K562 (cell line): ENCODE data around the gene PLXNB3.

ENCODE experiments used
- ARID2 ChIP-seq: fragments of 450-650 bp; IDR thresholded peaks from 2 replicates; pipeline ENCODE4 v1.6.1; 2017; ENCODE audit warnings: antibody characterized with exemption, mild to moderate bottlenecking
- CBFA2T3 ChIP-seq: fragments of 450-650 bp; IDR thresholded peaks from 2 replicates; pipeline ENCODE4 v1.6.1; 2017
- EZH2 ChIP-seq: IDR thresholded peaks from 2 replicates; pipeline ENCODE4 v1.6.1; 2012; ENCODE audit warnings: low read depth, mild to moderate bottlenecking, inconsistent platforms, low read length, borderline replicate concordance
- GTF2F1 ChIP-seq: IDR thresholded peaks from 2 replicates; pipeline ENCODE4 v1.6.1; 2011; ENCODE audit warnings: low read depth, low read length, improper control_type of control experiment
- TF ChIP-seq, protein P1 (sequence below): sonication (generic); formaldehyde crosslinking; IDR thresholded peaks from 2 replicates; pipeline ENCODE4 v1.8.1; 2022; ENCODE audit warnings: missing genetic modification reagents

DNA sequence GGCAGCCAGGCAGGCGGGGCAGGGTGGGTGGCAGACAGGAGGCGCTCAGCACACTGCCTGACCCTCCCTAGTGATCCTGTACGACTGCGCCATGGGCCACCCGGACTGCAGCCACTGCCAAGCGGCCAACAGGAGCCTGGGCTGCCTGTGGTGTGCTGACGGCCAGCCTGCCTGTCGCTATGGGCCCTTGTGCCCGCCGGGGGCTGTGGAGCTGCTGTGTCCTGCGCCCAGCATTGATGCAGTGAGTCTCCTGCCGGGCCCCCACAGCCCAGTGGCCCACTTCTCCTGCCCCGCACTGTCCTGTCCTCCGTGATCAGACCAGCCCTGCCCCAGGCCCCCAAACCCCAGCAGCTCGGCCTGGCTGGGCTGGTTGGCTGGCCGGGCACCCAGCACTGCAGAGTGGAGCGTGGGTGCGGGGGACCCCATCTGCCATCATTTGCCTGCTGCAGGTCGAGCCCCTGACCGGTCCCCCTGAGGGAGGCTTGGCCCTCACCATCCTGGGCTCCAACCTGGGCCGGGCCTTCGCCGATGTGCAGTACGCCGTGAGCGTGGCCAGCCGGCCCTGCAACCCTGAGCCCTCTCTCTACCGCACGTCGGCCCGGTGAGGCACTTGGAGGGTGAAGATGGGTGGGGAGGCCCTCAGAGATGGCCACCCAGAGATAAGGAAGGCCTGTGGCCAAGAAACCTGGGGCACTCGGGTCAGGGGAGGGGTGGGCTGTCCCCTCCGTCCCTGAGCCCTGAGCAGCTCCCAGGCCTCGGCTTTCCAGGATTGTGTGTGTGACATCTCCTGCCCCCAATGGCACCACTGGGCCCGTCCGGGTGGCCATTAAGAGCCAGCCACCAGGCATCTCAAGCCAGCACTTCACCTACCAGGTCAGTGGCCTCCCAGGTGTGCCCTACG lies 7.6 kb downstream of the PLXNB3 start:
- no peak for TF ChIP-seq CBFA2T3
- no peak for TF ChIP-seq EZH2
- TF ChIP-seq ARID2: no peak
- TF ChIP-seq GTF2F1: no peak
- TF ChIP-seq, protein P1, sequence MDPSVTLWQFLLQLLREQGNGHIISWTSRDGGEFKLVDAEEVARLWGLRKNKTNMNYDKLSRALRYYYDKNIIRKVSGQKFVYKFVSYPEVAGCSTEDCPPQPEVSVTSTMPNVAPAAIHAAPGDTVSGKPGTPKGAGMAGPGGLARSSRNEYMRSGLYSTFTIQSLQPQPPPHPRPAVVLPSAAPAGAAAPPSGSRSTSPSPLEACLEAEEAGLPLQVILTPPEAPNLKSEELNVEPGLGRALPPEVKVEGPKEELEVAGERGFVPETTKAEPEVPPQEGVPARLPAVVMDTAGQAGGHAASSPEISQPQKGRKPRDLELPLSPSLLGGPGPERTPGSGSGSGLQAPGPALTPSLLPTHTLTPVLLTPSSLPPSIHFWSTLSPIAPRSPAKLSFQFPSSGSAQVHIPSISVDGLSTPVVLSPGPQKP (CRISPR knock-in tag): no peak
